ENCODE data around the gene SNRPD3. TPM values are rescaled to one million over a fixed set of nuclear protein-coding genes. Genes with fewer than 3 reads are reported as not detected.

Gene SNRPD3
- total RNA-seq, 6 experiments from 2014 or later = 98.9 to 108 (median 104) TPM

GRCh38 chr22:24553597-24554312 is 2.0 kb upstream of the SNRPD3 start:
- H3K4me3 Mint-ChIP-seq = peak overlapping the region; percentile 97
- H3K9me3 Mint-ChIP-seq = no peaks in the 10 kb centered on the region
- DNase-seq = peak; percentile 10
- H3K27ac Mint-ChIP-seq = peak overlapping the region; percentile 94
- no peak for TF ChIP-seq CTCF (IDR thresholded peaks at IDR 0.05)
- peaks cover 49% of the 10 kb centered on the region for H3K4me1 Mint-ChIP-seq (ENCODE audit: low read depth)
- H3K27me3 Mint-ChIP-seq (ENCODE audit: insufficient read depth) = peaks cover 3% of the 10 kb centered on the region
- peaks cover 32% of the 10 kb centered on the region for H3K36me3 Mint-ChIP-seq (ENCODE audit: low read depth)

DNA sequence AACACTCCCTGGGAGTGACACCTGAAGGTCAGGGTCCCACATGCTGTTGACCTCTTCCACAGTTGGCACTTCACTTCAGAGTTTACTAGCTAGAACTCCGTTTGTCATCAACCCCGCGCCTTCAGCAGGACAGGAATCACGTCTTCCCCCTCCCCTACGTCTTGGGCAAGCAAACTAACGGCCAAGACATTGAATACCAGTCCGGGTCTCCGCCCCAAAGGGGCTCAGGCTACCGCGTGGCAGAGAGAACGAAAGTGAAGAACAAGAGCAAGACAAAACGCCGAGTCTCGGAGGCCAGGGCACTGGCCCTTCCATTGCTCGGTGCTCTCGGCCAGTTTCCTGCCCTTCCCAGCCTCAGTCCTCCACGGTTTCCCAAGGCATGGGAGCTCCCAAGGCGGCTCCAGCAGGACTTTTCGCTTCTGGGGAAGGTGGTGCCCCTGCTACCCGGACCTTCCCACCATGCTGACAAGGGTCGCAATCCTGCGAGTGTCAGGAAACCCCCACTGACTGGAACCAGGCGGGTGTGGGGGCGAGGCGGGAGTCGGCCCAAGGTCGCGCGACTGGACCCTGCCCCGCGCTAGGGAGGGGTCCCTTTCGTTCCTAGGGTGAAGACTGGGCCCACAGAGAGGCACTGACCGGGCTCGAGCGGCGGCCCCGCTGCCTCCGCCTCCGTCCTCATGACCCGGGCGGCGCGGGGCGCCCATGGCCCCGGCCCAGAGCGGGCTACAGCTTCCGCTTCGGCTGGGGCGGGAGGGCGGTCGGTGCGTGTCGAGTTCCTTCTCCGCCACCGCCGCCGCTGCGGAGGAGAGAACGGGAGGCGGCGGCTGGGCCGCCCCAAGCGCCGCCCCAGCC is 1.3 kb upstream of the SNRPD3 start, which contains the start of gene GUCD1:
GUCD1 (minus strand) TSS at position 826 of the 852 bp plus-strand sequence; CDS start at position 679, 147 bp downstream.
- Mint-ChIP-seq H3K4me3 (peak within 1 kb of the TSS; percentile 97), H3K27me3 (ENCODE audit: insufficient read depth) (peaks cover 3% of the 10 kb centered on the region), H3K27ac (peak within 1 kb of the TSS; percentile 97), H3K4me1 (ENCODE audit: low read depth) (peaks cover 56% of the 10 kb centered on the region), H3K36me3 (ENCODE audit: low read depth) (peaks cover 34% of the 10 kb centered on the region), H3K9me3 (no peaks in the 10 kb centered on the region)
- DNase-seq = peak; percentile 14
- no peak for TF ChIP-seq CTCF (IDR thresholded peaks at IDR 0.05)

DNA sequence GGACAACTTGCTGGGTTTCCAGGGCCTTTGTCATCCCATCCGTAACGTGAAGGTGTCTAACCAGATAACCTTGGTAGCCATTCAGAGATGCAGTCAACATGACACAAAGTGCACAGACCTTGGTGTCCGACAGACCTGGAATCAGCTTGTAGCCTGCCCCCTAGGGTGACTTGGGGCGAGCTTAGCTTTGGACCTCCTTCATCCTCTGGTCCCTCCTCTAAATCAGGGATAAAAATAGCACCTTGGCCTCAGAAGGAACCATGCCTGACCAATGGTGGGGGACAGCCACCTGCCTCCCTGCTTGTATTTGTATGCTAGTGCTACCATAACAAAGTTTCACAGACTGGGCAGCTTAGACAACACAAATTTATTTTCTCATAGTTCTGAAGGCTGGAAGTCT is 3.7 kb downstream of the SNRPD3 start:
- H3K36me3 Mint-ChIP-seq (ENCODE audit: low read depth) = peaks cover 26% of the 10 kb centered on the region
- no peaks in the 10 kb centered on the region for H3K9me3 Mint-ChIP-seq
- no peak for TF ChIP-seq CTCF (IDR thresholded peaks at IDR 0.05)
- no peak for DNase-seq
- H3K4me1 Mint-ChIP-seq (ENCODE audit: low read depth) = peaks cover 33% of the 10 kb centered on the region
- H3K27me3 Mint-ChIP-seq (ENCODE audit: insufficient read depth) = peaks cover 3% of the 10 kb centered on the region
- H3K4me3 Mint-ChIP-seq = no peak overlapping the region
- no peak overlapping the region for H3K27ac Mint-ChIP-seq

DNA sequence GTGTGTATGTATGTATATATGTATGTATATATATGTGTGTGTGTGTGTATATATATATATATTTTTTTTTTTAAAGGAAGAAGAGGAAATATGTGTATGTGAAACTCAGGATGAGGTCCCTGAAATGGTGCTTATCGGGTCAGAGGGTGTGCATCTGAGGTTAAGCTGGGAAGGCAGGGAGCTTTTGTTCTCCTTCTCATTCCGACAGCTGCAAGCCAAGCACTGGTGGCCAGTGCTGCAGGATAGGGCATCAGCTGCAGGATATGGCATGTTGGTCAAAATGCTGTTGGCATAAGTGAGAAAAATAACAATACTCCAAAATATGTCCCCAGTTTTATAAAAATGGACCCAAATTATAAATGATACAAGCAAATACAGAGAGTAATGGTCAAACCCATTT is 7.4 kb downstream of the SNRPD3 start:
- H3K27me3 Mint-ChIP-seq (ENCODE audit: insufficient read depth) = no peaks in the 10 kb centered on the region
- no peaks in the 10 kb centered on the region for H3K9me3 Mint-ChIP-seq
- TF ChIP-seq CTCF (IDR thresholded peaks at IDR 0.05) = no peak
- no peak overlapping the region for H3K4me3 Mint-ChIP-seq
- H3K27ac Mint-ChIP-seq = no peak overlapping the region
- no peak for DNase-seq
- H3K4me1 Mint-ChIP-seq (ENCODE audit: low read depth) = peaks cover 28% of the 10 kb centered on the region
- peaks cover 11% of the 10 kb centered on the region for H3K36me3 Mint-ChIP-seq (ENCODE audit: low read depth)

DNA sequence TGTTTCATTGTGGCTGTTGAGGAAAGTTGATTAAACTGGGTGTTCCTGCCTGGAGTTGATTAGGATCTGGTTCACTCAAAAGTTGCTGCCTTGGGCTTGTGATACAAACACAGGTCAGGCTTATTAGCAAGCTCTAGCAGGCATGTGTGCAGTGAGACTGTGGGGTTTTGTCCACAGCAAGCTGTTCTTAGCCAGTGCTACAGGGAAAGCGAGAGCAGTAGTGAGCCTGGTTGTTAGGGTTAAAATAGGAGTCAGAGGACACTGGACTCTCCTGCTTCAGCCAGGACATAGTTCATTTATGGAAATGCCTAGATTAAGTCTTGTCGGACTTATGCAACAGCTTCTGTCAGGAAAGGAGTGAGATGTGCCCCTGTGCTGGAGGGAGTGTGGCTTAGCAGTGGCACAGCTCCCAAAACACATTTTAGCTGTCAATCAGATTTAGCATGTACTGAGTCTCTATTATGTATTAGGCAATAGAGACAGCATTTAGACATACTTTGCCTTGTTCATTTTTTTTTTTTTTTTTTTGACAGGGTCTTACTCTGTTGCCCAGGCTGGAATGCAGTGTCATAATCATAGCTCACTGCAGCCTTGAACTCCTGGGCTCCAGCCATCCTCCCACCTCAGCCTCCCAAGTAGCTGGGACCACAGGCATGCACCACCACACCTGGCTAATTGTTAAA is 8.7 kb downstream of the SNRPD3 start:
- H3K27ac Mint-ChIP-seq = peak overlapping the region; percentile 23

More for the DNA sequence above, 8.7 kb downstream of the SNRPD3 start:
- H3K36me3 Mint-ChIP-seq (ENCODE audit: low read depth) = peaks cover 9% of the 10 kb centered on the region; the same call in 1 of the 2 replicates
- no peak overlapping the region for H3K4me3 Mint-ChIP-seq
- H3K9me3 Mint-ChIP-seq = no peaks in the 10 kb centered on the region
- no peaks in the 10 kb centered on the region for H3K27me3 Mint-ChIP-seq (ENCODE audit: insufficient read depth)
- no peak for TF ChIP-seq CTCF (IDR thresholded peaks at IDR 0.05)
- no peak for DNase-seq
- H3K4me1 Mint-ChIP-seq (ENCODE audit: low read depth) = peaks cover 17% of the 10 kb centered on the region

All from HFFc6 (cell line).